GM19324 (cell line): Measurements from ENCODE around the gene RNF150.

ENCODE experiments used
- ATAC-seq: cut with Tn5 transposase; IDR thresholded peaks from one replicate; pipeline ENCODE4 v1.9.1; 2021; ENCODE audit warnings: mild to moderate bottlenecking, moderate library complexity; ENCODE audit not compliant: unreplicated experiment, low FRiP score

Gene RNF150

DNA sequence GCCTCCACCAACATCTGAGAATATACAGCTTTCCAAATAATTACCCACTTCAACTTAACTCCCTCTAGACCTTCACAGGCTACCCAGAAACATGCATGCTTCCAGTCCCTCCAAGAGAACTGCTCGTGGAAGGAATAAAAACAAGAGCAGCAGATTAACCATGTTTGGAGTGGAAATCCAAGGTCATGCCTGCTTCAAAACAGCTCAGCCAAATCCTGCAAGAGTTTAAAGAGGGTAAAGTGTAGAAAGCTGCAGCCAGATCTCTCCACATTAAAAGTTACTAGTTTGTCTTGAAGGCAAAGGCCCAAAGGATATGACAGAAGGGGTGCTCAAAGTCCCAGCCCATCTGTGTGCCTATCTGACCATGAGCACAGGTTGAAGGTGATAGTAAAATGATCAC lies 139.3 kb downstream of the RNF150 start:
- ATAC-seq = no peak

DNA sequence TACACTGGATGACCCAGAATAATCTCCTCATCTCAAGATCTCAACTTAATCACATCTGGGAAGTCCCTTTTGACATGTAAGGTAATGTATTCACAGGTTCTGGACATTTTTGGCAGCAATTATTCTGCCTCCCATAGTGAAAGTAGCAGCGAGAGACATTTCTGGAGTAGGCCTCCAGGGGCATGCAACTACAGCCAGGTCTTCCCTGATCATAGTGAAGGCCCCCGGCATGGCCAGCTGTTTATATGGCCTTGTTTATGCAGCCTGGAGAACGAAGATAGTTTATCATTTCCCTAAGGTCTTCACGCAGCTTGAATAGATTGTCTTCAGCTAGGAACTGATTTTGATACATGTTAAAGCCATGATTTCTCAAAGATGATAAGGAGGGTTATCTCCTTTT lies 139.9 kb downstream of the RNF150 start:
- no peak for ATAC-seq

GRCh38 chr4:140989944-140990343 lies 143.3 kb downstream of the RNF150 start:
- ATAC-seq = no peak

DNA sequence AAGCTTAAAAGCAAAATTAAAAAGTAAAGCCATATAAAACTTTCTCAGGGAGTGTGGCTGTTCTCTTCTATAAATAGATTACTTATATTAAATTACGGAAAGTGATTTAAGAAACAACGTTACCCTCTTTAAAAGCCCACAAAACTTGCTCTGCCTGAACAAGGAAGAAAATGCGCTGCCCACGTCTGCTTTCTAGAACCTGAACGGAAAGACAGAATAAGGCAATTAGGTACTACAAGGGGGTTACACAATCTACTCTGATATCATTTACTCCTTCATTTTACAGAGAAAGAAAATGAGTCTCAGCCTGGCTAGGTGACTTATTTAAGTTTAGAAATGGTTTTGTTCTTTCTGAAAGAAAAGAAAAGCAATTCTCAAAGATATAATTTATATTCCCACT lies 147.2 kb downstream of the RNF150 start:
- no peak for ATAC-seq

DNA sequence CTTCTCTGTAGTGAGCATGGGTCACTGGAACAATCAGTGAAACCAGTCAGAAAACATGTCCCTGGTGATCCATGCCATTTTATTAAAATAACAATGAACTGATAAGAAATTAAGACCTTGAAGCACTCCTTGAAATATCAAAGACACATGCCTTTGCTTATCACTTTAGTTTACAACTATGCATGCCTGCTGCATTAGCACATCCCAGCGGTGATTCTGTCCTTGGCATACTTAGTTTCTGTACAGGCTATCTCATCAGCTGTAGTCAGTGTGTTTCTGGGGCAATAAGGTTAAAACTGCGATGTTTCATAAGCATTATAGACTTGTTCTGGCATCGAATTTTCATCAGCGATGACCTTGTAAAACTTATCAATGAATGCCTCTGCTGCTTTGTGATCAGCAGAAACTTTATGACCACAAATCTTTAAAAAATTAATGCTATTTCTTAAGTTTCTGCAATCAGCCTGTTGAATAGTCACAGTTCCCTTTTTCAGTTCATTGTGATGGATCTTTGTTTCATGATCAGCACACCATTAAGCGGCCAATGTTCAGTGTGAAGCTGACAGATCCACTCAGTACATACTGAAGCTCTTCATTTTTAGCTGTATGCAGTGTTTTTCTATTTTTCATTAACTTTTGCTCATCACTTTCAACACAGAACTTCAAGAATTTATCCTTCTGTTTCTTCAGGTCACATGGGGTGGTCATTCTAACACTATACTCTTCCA lies 150.5 kb downstream of the RNF150 start:
- no peak for ATAC-seq

DNA sequence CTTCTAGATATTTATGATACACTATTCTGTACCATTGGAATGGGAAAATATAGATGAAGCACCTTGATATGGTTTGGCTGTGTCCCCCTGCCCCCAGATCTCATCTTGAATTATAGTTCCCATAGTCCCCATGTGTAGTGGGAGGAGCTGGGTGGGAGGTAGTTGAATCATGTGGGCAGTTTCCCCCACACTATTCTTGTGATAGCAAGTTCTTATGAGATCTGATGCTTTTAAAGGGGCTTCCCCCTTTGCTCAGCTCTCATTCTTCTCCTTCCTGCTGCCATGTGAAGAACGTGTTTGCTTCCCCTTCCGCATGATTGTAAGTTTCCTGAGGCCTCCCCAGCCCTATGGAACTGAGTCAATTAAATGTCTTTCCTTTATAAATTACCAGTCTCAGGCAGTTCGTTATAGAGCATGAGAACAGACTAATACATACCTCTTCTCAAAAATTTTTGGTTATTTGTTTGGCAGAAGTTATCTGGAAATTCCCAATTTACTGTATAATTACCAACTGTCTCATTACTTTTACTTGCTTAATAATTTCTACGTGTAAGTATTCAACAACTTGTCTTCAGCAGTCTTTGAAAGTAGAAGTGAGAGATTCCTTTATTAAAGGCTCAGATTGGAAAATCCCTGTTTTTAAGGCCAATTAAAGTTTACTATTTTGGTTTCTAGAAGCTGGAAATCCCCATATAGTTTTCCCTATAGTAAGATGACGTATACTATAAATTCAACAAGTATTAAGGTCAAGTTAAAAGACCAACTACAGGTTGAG lies 152.7 kb downstream of the RNF150 start:
- no peak for ATAC-seq

DNA sequence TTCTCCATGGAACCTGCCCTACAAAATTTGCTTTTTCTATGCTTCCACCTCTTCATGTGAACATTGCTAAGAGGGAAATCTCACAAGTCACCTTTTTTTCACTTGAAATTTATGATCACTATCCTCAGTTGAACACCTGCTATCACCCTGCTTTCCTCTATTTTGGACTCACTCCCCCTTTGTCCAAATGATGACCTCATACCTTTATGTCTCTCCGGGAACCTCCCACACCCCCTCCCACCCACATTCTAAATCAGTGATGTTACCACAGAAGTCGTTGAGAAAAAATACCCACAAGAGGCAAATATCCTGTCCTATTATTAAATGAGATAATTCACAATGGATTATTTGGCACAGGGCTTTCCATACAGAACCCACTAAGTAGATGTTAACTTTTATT lies 156.5 kb downstream of the RNF150 start:
- ATAC-seq = no peak

DNA sequence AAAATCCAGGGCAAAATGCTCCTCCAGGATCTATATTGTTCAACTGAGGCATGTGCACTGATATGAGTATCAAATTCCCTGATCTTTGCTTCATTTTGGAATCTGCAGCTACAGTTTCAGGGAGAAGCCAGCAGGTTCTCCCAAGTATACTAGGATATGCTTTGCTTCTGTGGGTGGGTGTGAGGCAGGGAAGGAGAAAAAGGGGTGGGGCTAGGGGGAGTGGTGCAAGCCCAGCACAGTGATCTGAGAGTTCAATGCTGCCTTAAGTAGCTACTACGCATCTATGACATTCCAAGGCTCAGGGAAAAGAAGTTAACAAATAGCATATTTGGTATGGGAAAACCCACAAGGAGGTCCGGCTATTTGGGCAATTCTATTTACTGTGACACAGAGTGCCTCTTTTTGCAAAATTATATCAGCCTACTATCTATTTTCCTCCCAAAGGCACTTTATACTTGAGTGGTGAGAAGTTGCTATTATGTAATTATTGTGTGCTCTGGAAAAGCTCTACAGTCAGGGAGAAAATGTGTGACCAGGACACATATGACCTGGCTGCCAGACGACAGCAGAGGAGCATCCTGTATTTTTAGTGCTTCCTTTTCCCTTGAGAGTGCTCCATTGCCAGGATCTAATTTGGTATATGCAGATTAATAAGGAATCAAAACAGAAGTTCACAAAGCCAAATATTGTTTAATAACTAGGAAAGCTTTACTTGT lies 162.0 kb downstream of the RNF150 start:
- no peak for ATAC-seq

DNA sequence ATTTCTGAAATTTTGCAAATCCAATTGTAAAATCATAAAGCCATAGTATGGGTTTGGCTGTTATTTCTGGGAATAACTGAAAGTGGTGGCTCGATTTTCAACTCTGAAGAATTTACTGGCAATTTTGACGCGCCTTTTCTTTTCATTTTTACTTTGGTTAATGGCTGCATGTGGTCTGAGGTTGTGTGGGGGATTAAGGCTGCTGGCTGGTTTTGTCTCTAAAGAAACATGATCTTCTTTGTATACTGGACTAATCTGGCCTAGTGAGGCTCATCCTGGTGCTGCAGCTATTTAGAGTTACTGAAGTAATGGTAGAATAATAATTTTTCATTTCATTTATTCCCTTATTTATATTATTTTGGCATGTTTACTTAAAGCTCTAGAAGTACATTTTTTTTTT lies 164.0 kb downstream of the RNF150 start:
- ATAC-seq = no peak

GRCh38 chr4:140968371-140968770 lies 164.9 kb downstream of the RNF150 start:
- no peak for ATAC-seq

GRCh38 chr4:140963883-140964282 lies 169.4 kb downstream of the RNF150 start:
- ATAC-seq = no peak

DNA sequence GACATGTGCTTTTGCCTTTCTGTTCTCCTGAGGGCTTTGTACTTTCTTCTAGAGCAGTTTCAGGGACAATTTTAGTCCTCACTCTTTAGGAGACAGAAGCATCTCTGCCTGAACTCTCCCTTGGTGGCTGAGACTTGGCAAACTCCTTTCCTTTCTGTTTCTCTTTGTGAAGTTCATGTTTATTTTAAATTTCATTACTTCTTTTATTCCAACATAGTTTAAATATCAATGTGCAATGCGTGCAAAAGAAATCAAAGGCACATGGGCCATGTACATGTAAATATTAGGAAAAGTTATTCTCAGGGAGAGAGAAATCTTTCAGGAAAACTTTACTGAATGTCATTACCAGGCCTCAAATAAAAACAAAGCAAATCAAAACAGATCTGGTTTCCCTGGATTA lies 177.6 kb downstream of the RNF150 start:
- ATAC-seq = no peak

DNA sequence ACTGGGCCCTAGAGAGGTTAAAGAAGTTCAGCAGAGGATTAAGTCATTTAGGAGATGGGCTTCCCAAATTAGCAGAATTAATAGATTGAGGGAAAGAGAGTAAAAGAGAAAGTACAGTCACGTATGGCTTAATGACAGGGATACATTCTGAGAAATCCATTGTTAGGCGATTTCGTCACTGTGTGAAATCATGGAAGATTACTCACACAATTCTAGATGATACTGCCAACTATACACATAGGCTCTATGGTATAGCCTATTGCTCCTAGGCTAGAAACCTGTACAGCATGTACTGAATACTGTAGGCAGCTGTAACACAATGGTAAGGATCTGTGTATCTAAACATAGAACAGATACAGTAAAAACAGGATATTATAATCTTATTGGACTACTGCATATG lies 180.6 kb downstream of the RNF150 start:
- ATAC-seq = no peak

DNA sequence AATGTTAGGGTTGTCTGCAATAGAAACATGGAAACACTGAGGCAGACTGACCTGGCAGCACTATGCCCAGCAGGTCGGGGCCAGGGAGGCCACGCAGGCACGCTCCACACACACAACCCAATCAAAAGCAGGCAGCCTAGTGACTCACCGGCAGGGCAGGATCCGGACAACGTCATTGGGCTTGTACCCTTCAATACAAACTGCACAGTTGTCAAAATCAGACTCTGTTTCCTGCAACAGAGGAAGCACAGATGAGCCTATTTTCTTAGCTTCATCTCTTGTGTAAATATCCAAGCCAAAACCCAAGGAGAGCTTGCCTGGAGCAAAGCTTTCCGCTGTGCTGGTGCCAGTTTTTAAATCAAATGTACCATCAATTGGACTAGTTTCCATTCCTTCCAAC lies 185.8 kb downstream of the RNF150 start:
- ATAC-seq = no peak

DNA sequence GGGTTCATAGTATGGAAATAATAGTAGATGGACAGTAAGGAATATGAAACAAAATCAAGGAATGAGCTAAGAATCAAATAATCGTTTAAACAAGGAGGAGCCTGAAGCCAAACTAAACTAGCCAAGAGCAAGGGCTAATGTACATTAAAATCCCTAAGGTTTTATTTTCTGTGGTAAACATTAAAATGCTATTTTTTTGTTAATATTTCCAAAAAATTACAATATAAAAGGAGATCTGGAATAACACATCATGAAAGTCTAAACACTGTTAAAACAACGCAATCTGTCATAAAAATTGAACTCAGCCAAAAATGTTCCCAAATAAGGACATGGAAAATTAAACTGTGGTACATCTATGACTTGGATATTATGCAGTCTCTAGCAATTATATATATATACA lies 188.2 kb downstream of the RNF150 start:
- no peak for ATAC-seq

- no peak for ATAC-seq
Observed at GRCh38 chr4:140944572-140944971, 188.7 kb downstream of the RNF150 start.

- no peak for ATAC-seq
Observed at GRCh38 chr4:140944199-140944515, 189.1 kb downstream of the RNF150 start.

DNA sequence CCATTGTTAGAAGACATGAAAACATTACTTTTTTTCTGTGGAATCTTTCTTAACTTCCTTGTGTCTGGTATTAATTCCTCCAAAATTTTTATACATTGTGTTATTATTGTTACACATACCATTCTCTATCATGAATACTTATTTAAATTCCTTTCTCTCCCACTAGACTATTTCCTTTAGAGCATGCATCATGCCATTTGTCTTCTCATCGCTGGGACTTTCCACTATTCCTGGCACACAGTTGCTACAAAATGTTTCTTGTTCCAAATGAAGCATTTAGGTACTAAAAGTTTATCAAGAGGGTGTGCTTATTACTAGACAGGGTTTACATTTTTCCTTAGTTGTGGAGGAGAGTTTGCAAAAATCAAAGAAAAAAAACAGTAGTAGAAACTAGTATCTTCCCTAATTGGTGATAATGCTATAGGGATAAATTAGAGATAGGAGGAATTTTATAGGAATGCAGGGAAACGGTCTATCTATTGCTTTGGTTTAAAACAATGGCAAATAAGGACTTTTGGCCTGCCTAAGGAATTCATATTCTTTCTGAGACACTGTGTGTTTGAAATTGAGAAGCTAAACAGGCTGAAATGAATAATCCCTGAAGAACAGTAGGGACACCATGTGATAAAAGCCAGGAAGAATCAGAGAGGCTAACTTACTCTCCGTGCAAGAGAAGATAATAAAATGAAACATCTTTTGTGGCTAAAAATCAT lies 189.6 kb downstream of the RNF150 start:
- no peak for ATAC-seq

- ATAC-seq = no peak
Observed at GRCh38 chr4:140940589-140940988, 192.7 kb downstream of the RNF150 start.

- ATAC-seq = no peak
Observed at GRCh38 chr4:140937866-140938265, 195.4 kb downstream of the RNF150 start.

- no peak for ATAC-seq
Observed at GRCh38 chr4:140935254-140935653, 198.0 kb downstream of the RNF150 start.
